GM18907 (cell line): ENCODE results near the gene ADRA2A.

Experiments
- ATAC-seq: cut with Tn5 transposase; IDR thresholded peaks from one replicate; pipeline ENCODE4 v1.9.1; 2021; ENCODE audit warnings: mild to moderate bottlenecking, moderate library complexity; ENCODE audit not compliant: unreplicated experiment

The ADRA2A gene

GRCh38 chr10:111109501-111110242 is 32.8 kb downstream of the ADRA2A start:
- ATAC-seq, result no peak

- no peak for ATAC-seq
Measured at GRCh38 chr10:111110771-111111170, 33.9 kb downstream of the ADRA2A start.

GRCh38 chr10:111112333-111112732 is 35.5 kb downstream of the ADRA2A start:
- no peak for ATAC-seq

GRCh38 chr10:111113238-111113960 is 36.6 kb downstream of the ADRA2A start:
- ATAC-seq, result no peak

- ATAC-seq, result no peak
Measured at GRCh38 chr10:111113961-111114757, 37.3 kb downstream of the ADRA2A start.

- ATAC-seq, result no peak
Measured at GRCh38 chr10:111114758-111115500, 38.1 kb downstream of the ADRA2A start.

GRCh38 chr10:111116211-111116610 is 39.4 kb downstream of the ADRA2A start:
- no peak for ATAC-seq

- no peak for ATAC-seq
Measured at GRCh38 chr10:111116762-111117445, 40.1 kb downstream of the ADRA2A start.

- no peak for ATAC-seq
Measured at GRCh38 chr10:111117528-111118277, 40.9 kb downstream of the ADRA2A start.

- ATAC-seq, result no peak
Measured at GRCh38 chr10:111118758-111119157, 41.9 kb downstream of the ADRA2A start.

- ATAC-seq, result no peak
Measured at GRCh38 chr10:111119637-111120036, 42.8 kb downstream of the ADRA2A start.

- ATAC-seq, result no peak
Measured at GRCh38 chr10:111122127-111122526, 45.3 kb downstream of the ADRA2A start.

GRCh38 chr10:111123883-111124282 is 47.1 kb downstream of the ADRA2A start:
- ATAC-seq, result no peak

GRCh38 chr10:111125102-111125501 is 48.3 kb downstream of the ADRA2A start:
- no peak for ATAC-seq

GRCh38 chr10:111126077-111126476 is 49.2 kb downstream of the ADRA2A start:
- no peak for ATAC-seq

- no peak for ATAC-seq
Measured at GRCh38 chr10:111127081-111127848, 50.4 kb downstream of the ADRA2A start.

GRCh38 chr10:111128331-111129180 is 51.7 kb downstream of the ADRA2A start:
- ATAC-seq, result no peak

- no peak for ATAC-seq
Measured at GRCh38 chr10:111129363-111129762, 52.5 kb downstream of the ADRA2A start.
